Stimulated activated naive B cell treated with anti-CD40 and anti-IgM and Interleukin-4, amounts not matched to agents 10 μg/mL and 1 μg/mL and 100 μg/mL, for 72 hours (primary cell): Measurements from ENCODE around the gene SNAP91.
"Not testable (repeated sequence)": the region's sequence is repeated elsewhere in the genome, so short reads cannot be mapped to it uniquely, and the experiment has no call there.

Experiments used
- ATAC-seq, 2 donors: fragments of 150-1000 bp; cut with Tn5 transposase; replicated peaks; 2 replicates each; pipeline ENCODE4 v1.10.0; 2021; ENCODE audit warnings: moderate library complexity in 1 of 2
- DNase-seq: peaks from one replicate; pipeline ENCODE4 v3.0.0; 2021
- H3K27ac Mint-ChIP-seq: one replicate; pipeline ENCODE4 v1.8.0; 2022; ENCODE audit warnings: mild to moderate bottlenecking, mixed read lengths
- H3K27me3 Mint-ChIP-seq, 2 donors: one replicate each; pipeline ENCODE4 v1.8.0; 2022; ENCODE audit warnings: mixed read lengths in 2 of 2
- H3K36me3 Mint-ChIP-seq, 2 donors: one replicate each; pipeline ENCODE4 v1.8.0; 2022; ENCODE audit warnings: mixed read lengths in 2 of 2, mild to moderate bottlenecking in 1 of 2
- H3K4me1 Mint-ChIP-seq, 2 donors: one replicate each; pipeline ENCODE4 v1.8.0; 2022; ENCODE audit warnings: mixed read lengths in 2 of 2, mild to moderate bottlenecking in 1 of 2
- H3K4me3 Mint-ChIP-seq, 2 donors: one replicate each; pipeline ENCODE4 v1.8.0; 2022; ENCODE audit warnings: mild to moderate bottlenecking in 2 of 2, mixed read lengths in 2 of 2, moderate library complexity in 1 of 2
- H3K9me3 Mint-ChIP-seq, 2 donors: one replicate each; pipeline ENCODE4 v1.8.0; 2022; ENCODE audit warnings: mixed read lengths in 2 of 2, mild to moderate bottlenecking in 1 of 2

The SNAP91 gene

GRCh38 chr6:83550482-83550881 lies 158.4 kb downstream of the SNAP91 start:
- H3K4me1 Mint-ChIP-seq: peaks cover 4 to 11% of the 10 kb centered on the region in 2 donors
- not testable (repeated sequence) for DNase-seq, H3K4me3 Mint-ChIP-seq, H3K27ac Mint-ChIP-seq, H3K9me3 Mint-ChIP-seq, H3K27me3 Mint-ChIP-seq, H3K36me3 Mint-ChIP-seq, ATAC-seq

- ATAC-seq (peak in 1 of 2 donors; percentile 36), DNase-seq (no peak)
- H3K27ac Mint-ChIP-seq: no peak overlapping the region
- H3K4me1 Mint-ChIP-seq: peaks cover 4 to 11% of the 10 kb centered on the region in 2 donors
- H3K36me3 Mint-ChIP-seq: no peaks in the 10 kb centered on the region
- peaks cover 5 to 7% of the 10 kb centered on the region in 2 donors for H3K27me3 Mint-ChIP-seq
- H3K9me3 Mint-ChIP-seq: peaks cover 7 to 13% of the 10 kb centered on the region in 2 donors
- H3K4me3 Mint-ChIP-seq: no peak overlapping the region
These were observed 162.3 kb downstream of the SNAP91 start for GRCh38 chr6:83546636-83547035.

- ATAC-seq (no peak), DNase-seq (no peak)
- Mint-ChIP-seq H3K9me3 (peaks cover 0 to 4% of the 10 kb centered on the region in 2 donors), H3K4me3 (no peak overlapping the region), H3K27me3 (peaks cover 4 to 10% of the 10 kb centered on the region in 2 donors), H3K4me1 (no peaks in the 10 kb centered on the region), H3K36me3 (no peaks in the 10 kb centered on the region), H3K27ac (no peak overlapping the region)
These were observed 169.2 kb downstream of the SNAP91 start for GRCh38 chr6:83539678-83540077.

GRCh38 chr6:83536647-83537589 lies 172.0 kb downstream of the SNAP91 start:
- Mint-ChIP-seq H3K27me3 (peaks cover 0 to 5% of the 10 kb centered on the region in 2 donors), H3K36me3 (no peaks in the 10 kb centered on the region), H3K4me1 (no peaks in the 10 kb centered on the region), H3K4me3 (no peak overlapping the region), H3K9me3 (peaks cover 0 to under 1% of the 10 kb centered on the region in 2 donors), H3K27ac (no peak overlapping the region)
- no peak for DNase-seq
- ATAC-seq: no peak

- DNase-seq (no peak), ATAC-seq (peak in 1 of 2 donors; percentile 53)
- Mint-ChIP-seq H3K4me3 (no peak overlapping the region), H3K9me3 (no peaks in the 10 kb centered on the region), H3K4me1 (no peaks in the 10 kb centered on the region), H3K36me3 (no peaks in the 10 kb centered on the region), H3K27me3 (peaks cover 0 to 5% of the 10 kb centered on the region in 2 donors), H3K27ac (no peak overlapping the region)
These were observed 172.8 kb downstream of the SNAP91 start for GRCh38 chr6:83536034-83536646.

GRCh38 chr6:83518816-83519480 lies 190.0 kb downstream of the SNAP91 start:
- Mint-ChIP-seq H3K27me3 (peaks cover 16 to 35% of the 10 kb centered on the region in 2 donors), H3K27ac (no peak overlapping the region), H3K9me3 (no peaks in the 10 kb centered on the region), H3K4me3 (no peak overlapping the region), H3K36me3 (no peaks in the 10 kb centered on the region), H3K4me1 (no peaks in the 10 kb centered on the region)
- DNase-seq: no peak
- ATAC-seq: no peak

GRCh38 chr6:83517500-83517899 lies 191.4 kb downstream of the SNAP91 start:
- ATAC-seq (no peak), DNase-seq (no peak)
- peaks cover 21 to 31% of the 10 kb centered on the region in 2 donors for H3K27me3 Mint-ChIP-seq
- H3K27ac Mint-ChIP-seq: no peak overlapping the region
- no peak overlapping the region for H3K4me3 Mint-ChIP-seq
- peaks cover 3 to 5% of the 10 kb centered on the region in 2 donors for H3K4me1 Mint-ChIP-seq
- H3K36me3 Mint-ChIP-seq: no peaks in the 10 kb centered on the region
- no peaks in the 10 kb centered on the region for H3K9me3 Mint-ChIP-seq

- no peak for DNase-seq
- Mint-ChIP-seq H3K36me3 (no peaks in the 10 kb centered on the region), H3K27me3 (peaks cover 36 to 45% of the 10 kb centered on the region in 2 donors), H3K27ac (no peak overlapping the region), H3K9me3 (no peaks in the 10 kb centered on the region), H3K4me3 (no peak overlapping the region), H3K4me1 (peaks cover 9 to 14% of the 10 kb centered on the region in 2 donors)
- no peak for ATAC-seq
These were observed 193.9 kb downstream of the SNAP91 start for GRCh38 chr6:83514866-83515466.

GRCh38 chr6:83514466-83514865 lies 194.4 kb downstream of the SNAP91 start:
- H3K36me3 Mint-ChIP-seq: no peaks in the 10 kb centered on the region
- peaks cover 36 to 45% of the 10 kb centered on the region in 2 donors for H3K27me3 Mint-ChIP-seq
- DNase-seq (no peak), ATAC-seq (no peak)
- no peaks in the 10 kb centered on the region for H3K9me3 Mint-ChIP-seq
- no peak overlapping the region for H3K4me3 Mint-ChIP-seq
- no peak overlapping the region for H3K27ac Mint-ChIP-seq
- H3K4me1 Mint-ChIP-seq: peaks cover 9 to 14% of the 10 kb centered on the region in 2 donors

GRCh38 chr6:83511901-83512681 lies 196.8 kb downstream of the SNAP91 start, which contains the start of gene PRSS35:
Gene PRSS35, plus strand, starts transcription at chr6:83512534. Its CDS starts 10,908 bp downstream, at chr6:83523442.
- peaks cover 9 to 14% of the 10 kb centered on the region in 2 donors for H3K4me1 Mint-ChIP-seq
- H3K27ac Mint-ChIP-seq: no peak within 1 kb of the TSS
- ATAC-seq: peak; percentile 54 to 74
- DNase-seq: no peak
- peaks cover 36 to 45% of the 10 kb centered on the region in 2 donors for H3K27me3 Mint-ChIP-seq
- no peaks in the 10 kb centered on the region for H3K36me3 Mint-ChIP-seq
- peak within 1 kb of the TSS; percentile 39 to 50 for H3K4me3 Mint-ChIP-seq
- no peaks in the 10 kb centered on the region for H3K9me3 Mint-ChIP-seq

GRCh38 chr6:83511266-83511665 lies 197.6 kb downstream of the SNAP91 start:
- no peak for DNase-seq
- H3K4me3 Mint-ChIP-seq: no peak overlapping the region
- no peaks in the 10 kb centered on the region for H3K9me3 Mint-ChIP-seq
- H3K27ac Mint-ChIP-seq: no peak overlapping the region
- H3K27me3 Mint-ChIP-seq: peaks cover 32 to 38% of the 10 kb centered on the region in 2 donors
- H3K36me3 Mint-ChIP-seq: no peaks in the 10 kb centered on the region
- ATAC-seq: no peak
- peaks cover 9 to 14% of the 10 kb centered on the region in 2 donors for H3K4me1 Mint-ChIP-seq

- Mint-ChIP-seq H3K4me1 (peaks cover 9 to 14% of the 10 kb centered on the region in 2 donors), H3K4me3 (no peak overlapping the region), H3K27me3 (peaks cover 29 to 34% of the 10 kb centered on the region in 2 donors), H3K27ac (no peak overlapping the region), H3K9me3 (no peaks in the 10 kb centered on the region), H3K36me3 (no peaks in the 10 kb centered on the region)
- ATAC-seq (no peak), DNase-seq (no peak)
These were observed 198.1 kb downstream of the SNAP91 start for GRCh38 chr6:83510791-83511190.

GRCh38 chr6:83509441-83509840 lies 199.5 kb downstream of the SNAP91 start:
- Mint-ChIP-seq H3K4me1 (peaks cover 9 to 14% of the 10 kb centered on the region in 2 donors), H3K4me3 (no peak overlapping the region), H3K36me3 (no peaks in the 10 kb centered on the region), H3K27me3 (peaks cover 21 to 24% of the 10 kb centered on the region in 2 donors), H3K9me3 (no peaks in the 10 kb centered on the region), H3K27ac (no peak overlapping the region)
- no peak for DNase-seq
- ATAC-seq: no peak
